ENCODE results near the gene BOLA3.
"Not testable (repeated sequence)": the region's sequence is repeated elsewhere in the genome, so short reads cannot be mapped to it uniquely, and the experiment has no call there.

BOLA3 gene

DNA sequence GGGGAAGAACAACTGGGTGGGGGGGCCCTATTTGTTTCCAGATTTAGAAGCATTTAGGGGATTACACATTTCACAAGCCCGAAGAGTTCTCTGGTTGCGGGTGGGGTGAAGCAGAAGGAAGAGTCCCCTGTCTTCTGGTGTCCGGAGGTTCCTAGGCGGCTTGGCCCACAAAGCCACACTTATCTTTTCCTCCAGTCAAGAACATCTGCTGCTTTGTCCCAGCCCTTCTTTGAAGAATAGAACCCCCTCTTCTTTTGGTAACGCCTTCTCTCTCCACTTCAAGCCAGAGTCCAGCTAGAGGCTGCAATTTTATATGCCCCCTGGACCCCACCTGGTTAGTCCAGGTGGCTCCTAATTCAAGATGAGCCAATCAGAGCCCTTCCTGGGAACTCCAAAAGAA is 15.8 kb downstream of the BOLA3 start:
- no peaks in the 10 kb centered on the region for H3K27me3 Mint-ChIP-seq
- H3K9me3 Mint-ChIP-seq, result no peaks in the 10 kb centered on the region
- H3K36me3 Mint-ChIP-seq, result peaks cover 7% of the 10 kb centered on the region
- H3K27ac Mint-ChIP-seq, result no peak overlapping the region
- ATAC-seq (ENCODE audit: low read depth) (no peak), DNase-seq (ENCODE audit: low spot score in 2 of 2) (no peak)
- no peaks in the 10 kb centered on the region for H3K4me1 Mint-ChIP-seq
- H3K4me3 Mint-ChIP-seq, result no peak overlapping the region

DNA sequence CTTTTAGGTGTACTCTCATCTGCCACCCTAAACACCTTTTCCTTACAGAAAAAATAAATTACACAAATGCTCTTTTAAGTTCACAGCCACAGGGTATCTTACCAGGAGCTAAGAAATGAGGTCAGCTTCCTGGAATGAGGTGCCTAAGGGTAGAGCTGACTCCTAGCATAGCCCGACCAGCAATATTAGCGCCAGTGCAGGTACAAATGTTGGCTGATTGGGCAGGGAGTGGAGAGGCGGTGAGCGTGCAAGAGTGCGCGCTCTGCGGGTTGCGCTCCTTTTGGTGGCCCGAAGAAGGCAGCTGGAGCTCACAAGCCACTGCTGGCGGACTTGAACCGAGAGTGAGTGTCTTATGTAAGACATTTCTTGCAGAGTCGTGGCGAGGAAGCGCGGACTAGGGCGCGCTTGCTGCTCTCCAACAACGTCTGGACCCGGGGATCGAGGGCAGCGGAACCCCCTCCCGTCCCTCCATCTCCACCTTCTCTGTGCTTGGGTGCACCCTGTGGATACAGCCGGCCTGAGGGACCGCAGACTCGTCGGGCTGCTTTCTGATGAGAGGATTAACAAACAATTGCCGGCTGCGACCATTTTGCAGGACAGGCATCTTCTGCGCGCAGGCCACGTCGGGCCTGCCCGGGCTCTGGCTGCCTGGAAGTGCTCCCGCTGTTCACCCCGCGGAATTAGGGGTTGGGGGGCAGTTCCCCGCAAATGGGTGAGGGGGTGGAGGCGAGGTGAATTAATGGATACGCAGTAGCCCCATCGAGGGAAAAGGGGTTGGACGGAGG is 17.3 kb downstream of the BOLA3 start:
- Mint-ChIP-seq H3K9me3 (no peaks in the 10 kb centered on the region), H3K4me1 (no peaks in the 10 kb centered on the region), H3K36me3 (peaks cover 7% of the 10 kb centered on the region), H3K27me3 (no peaks in the 10 kb centered on the region), H3K27ac (no peak overlapping the region), H3K4me3 (no peak overlapping the region)
- ATAC-seq (ENCODE audit: low read depth) (no peak), DNase-seq (ENCODE audit: low spot score in 2 of 2) (no peak)

DNA sequence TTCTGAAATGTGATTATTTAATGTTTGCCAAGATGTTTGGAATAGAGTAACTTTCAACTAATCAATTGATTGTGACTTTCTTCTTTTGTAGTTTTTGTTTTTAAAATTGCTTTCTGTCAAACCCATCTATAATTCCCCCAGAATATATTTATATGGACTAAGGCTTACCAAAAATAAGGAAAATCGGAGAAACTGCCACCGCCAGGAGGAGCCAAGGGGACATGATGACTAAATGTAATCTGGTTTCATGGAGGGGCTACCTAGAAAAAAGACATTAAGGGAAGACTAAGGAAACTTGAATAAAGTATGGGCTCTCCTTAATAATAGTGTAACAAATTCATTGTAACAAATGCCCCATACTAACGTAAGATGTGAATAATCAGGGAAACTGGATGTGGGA is 19.5 kb downstream of the BOLA3 start:
- H3K4me3 Mint-ChIP-seq, result no peak overlapping the region
- H3K4me1 Mint-ChIP-seq, result no peaks in the 10 kb centered on the region
- H3K27ac Mint-ChIP-seq, result no peak overlapping the region
- no peak for ATAC-seq (ENCODE audit: low read depth)
- DNase-seq (ENCODE audit: low spot score in 2 of 2), result no peak
- peaks cover 2% of the 10 kb centered on the region for H3K36me3 Mint-ChIP-seq
- no peaks in the 10 kb centered on the region for H3K9me3 Mint-ChIP-seq
- H3K27me3 Mint-ChIP-seq, result no peaks in the 10 kb centered on the region

GRCh38 chr2:74123955-74124354 is 23.8 kb downstream of the BOLA3 start:
- not testable (repeated sequence) for H3K9me3 Mint-ChIP-seq; H3K27me3 Mint-ChIP-seq; H3K4me1 Mint-ChIP-seq; ATAC-seq (ENCODE audit: low read depth); H3K4me3 Mint-ChIP-seq; DNase-seq (ENCODE audit: low spot score in 2 of 2); H3K27ac Mint-ChIP-seq
- H3K36me3 Mint-ChIP-seq, result peaks cover 11% of the 10 kb centered on the region

DNA sequence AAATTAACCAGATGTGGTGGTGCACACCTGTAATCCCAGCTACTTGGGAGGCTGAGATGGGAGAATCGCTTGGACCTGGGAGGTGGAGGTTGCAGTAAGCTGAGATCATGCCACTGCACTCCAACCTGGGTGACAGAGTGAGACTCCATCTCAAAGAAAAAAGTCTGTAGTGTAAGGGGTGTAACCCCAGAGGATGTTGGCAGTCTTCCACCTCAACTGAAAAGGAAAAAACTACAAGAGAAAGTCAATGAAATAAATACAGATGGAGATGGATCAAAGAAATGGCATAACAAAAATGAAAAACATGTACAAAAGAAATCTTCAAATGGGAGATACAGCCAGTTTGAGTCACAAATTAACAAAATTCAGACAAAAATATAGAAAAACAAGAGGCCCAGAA is 25.9 kb downstream of the BOLA3 start:
- not testable (repeated sequence) for ATAC-seq (ENCODE audit: low read depth); H3K27me3 Mint-ChIP-seq; H3K4me3 Mint-ChIP-seq; H3K4me1 Mint-ChIP-seq; H3K27ac Mint-ChIP-seq; DNase-seq (ENCODE audit: low spot score in 2 of 2); H3K9me3 Mint-ChIP-seq
- peaks cover 11% of the 10 kb centered on the region for H3K36me3 Mint-ChIP-seq

DNA sequence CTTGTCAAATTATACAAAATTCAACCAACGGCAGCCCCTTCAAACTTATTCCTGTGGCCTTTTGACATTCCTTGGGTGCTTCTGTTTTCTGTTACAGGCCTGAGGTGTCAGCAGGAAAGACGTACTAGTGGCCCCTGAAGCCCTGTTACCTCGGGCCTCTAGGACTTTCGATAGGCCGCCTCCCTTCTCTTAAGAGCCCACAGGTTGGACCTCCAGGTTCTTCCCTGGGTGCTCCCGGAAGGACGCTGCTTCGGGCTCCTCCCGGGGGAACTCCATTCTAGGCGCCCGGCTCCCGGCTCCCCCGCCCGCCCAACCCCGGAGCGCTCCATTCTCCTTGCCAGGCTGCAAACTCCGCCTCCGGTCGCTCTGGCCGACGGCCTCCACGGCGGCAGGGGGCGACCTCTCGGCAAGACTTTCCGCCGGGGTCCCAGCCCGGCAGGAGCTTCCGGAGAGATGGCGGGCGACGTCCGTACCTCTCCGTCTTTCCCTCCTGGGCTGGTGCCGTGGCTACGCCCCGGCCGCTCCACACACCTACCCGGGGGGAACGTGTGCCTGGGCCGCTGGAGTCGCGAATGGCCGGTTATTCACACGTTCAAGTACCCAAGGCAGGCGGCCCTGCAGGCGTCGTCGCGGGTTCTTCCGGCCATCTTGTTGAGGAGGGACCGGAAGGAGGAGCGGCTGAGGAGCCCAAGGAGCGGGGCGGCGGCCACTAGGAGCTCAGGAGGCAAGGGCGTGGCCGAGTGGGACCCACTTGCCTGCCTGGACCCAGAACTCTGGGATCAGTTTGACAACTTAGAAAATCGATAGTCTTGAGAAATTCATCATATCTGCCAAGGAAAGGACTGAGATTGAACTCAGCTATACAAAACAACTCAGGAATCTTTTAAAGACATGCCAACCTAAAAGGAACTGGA is 27.5 kb downstream of the BOLA3 start:
- H3K27me3 Mint-ChIP-seq, result no peaks in the 10 kb centered on the region
- DNase-seq (ENCODE audit: low spot score in 2 of 2) (peak; percentile 81 to 88), ATAC-seq (ENCODE audit: low read depth) (peak; percentile 96)
- H3K4me1 Mint-ChIP-seq, result peaks cover 4% of the 10 kb centered on the region
- H3K4me3 Mint-ChIP-seq, result peak overlapping the region; percentile 87
- H3K36me3 Mint-ChIP-seq, result peaks cover 11% of the 10 kb centered on the region
- peaks cover 5% of the 10 kb centered on the region for H3K9me3 Mint-ChIP-seq
- H3K27ac Mint-ChIP-seq, result peak overlapping the region; percentile 92

GRCh38 chr2:74119339-74119738 is 28.4 kb downstream of the BOLA3 start:
- Mint-ChIP-seq H3K27ac (no peak overlapping the region), H3K4me1 (peaks cover 4% of the 10 kb centered on the region), H3K4me3 (no peak overlapping the region), H3K9me3 (peaks cover 5% of the 10 kb centered on the region), H3K36me3 (peaks cover 11% of the 10 kb centered on the region), H3K27me3 (no peaks in the 10 kb centered on the region)
- ATAC-seq (ENCODE audit: low read depth) (no peak), DNase-seq (ENCODE audit: low spot score in 2 of 2) (no peak)

- Mint-ChIP-seq H3K4me3 (no peak overlapping the region), H3K27me3 (peaks cover 2% of the 10 kb centered on the region), H3K36me3 (peaks cover 3% of the 10 kb centered on the region), H3K4me1 (no peaks in the 10 kb centered on the region), H3K27ac (no peak overlapping the region), H3K9me3 (no peaks in the 10 kb centered on the region)
- ATAC-seq (ENCODE audit: low read depth) (no peak), DNase-seq (ENCODE audit: low spot score in 2 of 2) (no peak)
Observed at GRCh38 chr2:74111380-74111779, 36.3 kb downstream of the BOLA3 start.

- peaks cover 2% of the 10 kb centered on the region for H3K27me3 Mint-ChIP-seq
- no peaks in the 10 kb centered on the region for H3K4me1 Mint-ChIP-seq
- H3K36me3 Mint-ChIP-seq, result peaks cover 3% of the 10 kb centered on the region
- no peak overlapping the region for H3K4me3 Mint-ChIP-seq
- no peak for DNase-seq (ENCODE audit: low spot score in 2 of 2)
- ATAC-seq (ENCODE audit: low read depth), result no peak
- H3K9me3 Mint-ChIP-seq, result no peaks in the 10 kb centered on the region
- no peak overlapping the region for H3K27ac Mint-ChIP-seq
Observed at GRCh38 chr2:74110537-74110936, 37.2 kb downstream of the BOLA3 start.

GRCh38 chr2:74109551-74109950 is 38.2 kb downstream of the BOLA3 start:
- Mint-ChIP-seq H3K4me3 (no peak overlapping the region), H3K9me3 (no peaks in the 10 kb centered on the region), H3K27ac (no peak overlapping the region), H3K36me3 (peaks cover 3% of the 10 kb centered on the region), H3K4me1 (no peaks in the 10 kb centered on the region), H3K27me3 (peaks cover 2% of the 10 kb centered on the region)
- DNase-seq (ENCODE audit: low spot score in 2 of 2) (no peak), ATAC-seq (ENCODE audit: low read depth) (no peak)

GRCh38 chr2:74107071-74107470 is 40.6 kb downstream of the BOLA3 start:
- Mint-ChIP-seq H3K4me1 (no peaks in the 10 kb centered on the region), H3K9me3 (no peaks in the 10 kb centered on the region), H3K27ac (no peak overlapping the region), H3K4me3 (no peak overlapping the region), H3K27me3 (peaks cover 2% of the 10 kb centered on the region), H3K36me3 (peaks cover 7% of the 10 kb centered on the region)
- no peak for DNase-seq (ENCODE audit: low spot score in 2 of 2)
- ATAC-seq (ENCODE audit: low read depth), result no peak

DNA sequence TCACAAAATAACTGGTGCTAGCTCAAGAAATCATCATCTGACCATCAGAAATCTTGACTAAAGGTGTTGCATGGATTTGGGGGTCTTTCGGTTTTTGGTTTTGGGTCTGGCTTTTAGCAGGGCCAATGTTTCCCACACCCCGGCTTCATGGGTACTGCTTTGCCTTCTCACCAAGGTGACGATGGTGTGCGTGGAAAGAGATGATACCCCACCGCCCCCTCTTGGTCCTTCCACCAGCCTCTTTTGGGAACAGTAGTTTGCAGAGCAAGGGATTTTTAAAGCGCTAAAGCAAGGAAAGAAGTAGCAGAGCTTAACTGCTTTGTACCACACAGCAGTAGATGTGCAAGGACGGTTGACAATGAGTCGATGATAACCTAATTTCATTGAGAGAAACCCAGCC is 42.3 kb downstream of the BOLA3 start:
- Mint-ChIP-seq H3K4me1 (no peaks in the 10 kb centered on the region), H3K36me3 (peaks cover 13% of the 10 kb centered on the region), H3K9me3 (no peaks in the 10 kb centered on the region), H3K27ac (no peak overlapping the region), H3K4me3 (no peak overlapping the region), H3K27me3 (no peaks in the 10 kb centered on the region)
- DNase-seq (ENCODE audit: low spot score in 2 of 2) (no peak), ATAC-seq (ENCODE audit: low read depth) (no peak)

GRCh38 chr2:74104839-74105238 is 42.9 kb downstream of the BOLA3 start:
- ATAC-seq (ENCODE audit: low read depth) (no peak), DNase-seq (ENCODE audit: low spot score in 2 of 2) (no peak)
- no peak overlapping the region for H3K4me3 Mint-ChIP-seq
- peaks cover 15% of the 10 kb centered on the region for H3K36me3 Mint-ChIP-seq
- no peaks in the 10 kb centered on the region for H3K27me3 Mint-ChIP-seq
- H3K9me3 Mint-ChIP-seq, result no peaks in the 10 kb centered on the region
- H3K4me1 Mint-ChIP-seq, result no peaks in the 10 kb centered on the region
- no peak overlapping the region for H3K27ac Mint-ChIP-seq

GRCh38 chr2:74103763-74104162 is 43.9 kb downstream of the BOLA3 start:
- Mint-ChIP-seq H3K36me3 (peaks cover 25% of the 10 kb centered on the region), H3K9me3 (no peaks in the 10 kb centered on the region), H3K27me3 (no peaks in the 10 kb centered on the region), H3K4me1 (no peaks in the 10 kb centered on the region), H3K27ac (no peak overlapping the region), H3K4me3 (no peak overlapping the region)
- ATAC-seq (ENCODE audit: low read depth), result no peak
- no peak for DNase-seq (ENCODE audit: low spot score in 2 of 2)
